Omental fat pad (tissue), 4 donors: Measurements from ENCODE around the gene C1orf35. TPM values are rescaled to one million over a fixed set of nuclear protein-coding genes. Genes with fewer than 3 reads are reported as not detected.

Source experiments
- ATAC-seq: fragments of 150-250 bp; one replicate; pipeline ENCODE4 v1.9.1; 2016; ENCODE audit warnings: mild to moderate bottlenecking, moderate library complexity; ENCODE audit not compliant: low FRiP score
- DNase-seq: peaks from one replicate; pipeline ENCODE4 v3.0.0-alpha.2; 2019; ENCODE audit warnings: low spot score
- total RNA-seq, 4 donors: library from RNA; depleted of rRNA; stranded (reverse); fragments of >200 nt; gene quantifications; one replicate each; pipeline ENCODE4 v1.1.0, GENCODE V29; 2016
- TF ChIP-seq, protein P1 (sequence below), 3 donors: fragments of 450-650 bp; IDR thresholded peaks; one replicate each; pipeline ENCODE4 v1.5.1; 2016 to 2017; ENCODE audit warnings: antibody characterized with exemption in 3 of 3, mild to moderate bottlenecking in 3 of 3, moderate library complexity in 2 of 3

C1orf35 gene
- total RNA-seq, 4 donors from 2014 or later: 5.1 to 17.2 (median 8.8) TPM

DNA sequence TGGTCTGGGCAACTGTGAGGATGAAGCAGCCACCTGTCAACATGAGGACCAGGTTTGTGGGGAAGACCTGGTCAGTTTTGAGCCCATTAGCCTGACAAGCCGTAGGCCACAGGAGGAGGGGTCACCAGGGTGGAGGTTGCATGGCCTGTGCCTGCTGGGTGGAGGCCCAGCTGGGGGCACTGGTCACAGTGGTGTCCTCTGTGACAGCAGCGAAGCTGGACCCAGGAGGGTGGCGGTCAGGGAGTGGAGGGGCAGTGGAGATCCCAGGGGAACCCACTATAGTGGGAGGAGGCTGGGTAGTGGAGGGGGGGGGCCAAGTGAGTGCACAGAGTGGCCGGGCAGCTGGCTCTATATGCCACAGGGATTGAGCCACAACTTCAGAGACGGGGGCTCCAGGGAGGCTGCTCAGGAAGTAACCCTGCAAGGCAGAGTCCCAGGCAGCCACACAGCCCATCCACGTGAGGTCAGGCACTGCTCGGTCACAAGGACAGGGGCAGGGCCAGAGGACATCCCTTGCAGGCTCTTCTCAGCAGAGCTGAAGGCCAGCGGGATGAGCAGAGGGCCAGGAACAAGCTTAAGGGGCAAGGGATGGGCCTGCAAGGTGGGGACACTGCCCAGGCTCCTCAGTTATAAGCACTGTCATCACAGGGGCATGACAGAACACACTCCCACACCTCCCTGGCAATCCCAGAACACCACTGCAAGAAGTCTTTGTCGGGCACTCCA, 2.3 kb upstream of the C1orf35 start:
- DNase-seq: no peak
- no peak for ATAC-seq
- TF ChIP-seq, protein P1, sequence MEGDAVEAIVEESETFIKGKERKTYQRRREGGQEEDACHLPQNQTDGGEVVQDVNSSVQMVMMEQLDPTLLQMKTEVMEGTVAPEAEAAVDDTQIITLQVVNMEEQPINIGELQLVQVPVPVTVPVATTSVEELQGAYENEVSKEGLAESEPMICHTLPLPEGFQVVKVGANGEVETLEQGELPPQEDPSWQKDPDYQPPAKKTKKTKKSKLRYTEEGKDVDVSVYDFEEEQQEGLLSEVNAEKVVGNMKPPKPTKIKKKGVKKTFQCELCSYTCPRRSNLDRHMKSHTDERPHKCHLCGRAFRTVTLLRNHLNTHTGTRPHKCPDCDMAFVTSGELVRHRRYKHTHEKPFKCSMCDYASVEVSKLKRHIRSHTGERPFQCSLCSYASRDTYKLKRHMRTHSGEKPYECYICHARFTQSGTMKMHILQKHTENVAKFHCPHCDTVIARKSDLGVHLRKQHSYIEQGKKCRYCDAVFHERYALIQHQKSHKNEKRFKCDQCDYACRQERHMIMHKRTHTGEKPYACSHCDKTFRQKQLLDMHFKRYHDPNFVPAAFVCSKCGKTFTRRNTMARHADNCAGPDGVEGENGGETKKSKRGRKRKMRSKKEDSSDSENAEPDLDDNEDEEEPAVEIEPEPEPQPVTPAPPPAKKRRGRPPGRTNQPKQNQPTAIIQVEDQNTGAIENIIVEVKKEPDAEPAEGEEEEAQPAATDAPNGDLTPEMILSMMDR (IDR thresholded peaks at IDR 0.05): no peak

DNA sequence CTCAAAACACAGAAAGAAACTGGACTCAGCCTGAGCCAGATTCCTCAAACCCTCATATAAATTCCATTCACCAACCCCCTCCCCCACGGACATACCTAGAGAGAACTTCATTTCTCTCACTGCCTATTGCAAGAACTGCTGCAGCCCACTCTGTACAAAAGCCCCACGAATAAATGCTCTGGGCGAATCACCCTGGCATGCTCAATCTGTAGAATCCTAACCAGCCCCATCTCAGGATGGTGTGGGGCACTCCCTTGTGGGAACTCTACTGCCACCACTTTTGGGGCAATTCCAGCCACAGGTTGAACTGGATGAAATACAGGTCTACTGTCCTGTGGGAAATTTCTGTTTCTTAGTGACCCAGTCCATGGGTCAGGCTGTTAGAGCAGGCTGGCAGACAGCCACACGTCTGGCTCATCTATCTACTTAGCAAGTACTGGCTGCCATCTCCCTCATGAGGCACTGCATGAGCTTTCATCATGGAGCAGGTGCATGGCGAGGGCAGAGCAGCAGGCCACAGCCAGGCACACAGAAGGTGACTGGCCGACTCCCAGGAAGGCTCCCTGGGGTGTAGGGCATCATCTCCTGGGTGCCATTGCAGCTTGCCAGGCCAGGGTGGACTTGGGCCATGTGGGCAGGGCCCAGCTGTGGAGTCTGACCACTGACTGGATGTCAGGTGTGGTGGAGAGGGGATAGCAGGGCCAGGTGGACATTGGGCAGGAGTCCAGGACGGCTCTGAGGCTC, 1.6 kb upstream of the C1orf35 start:
- TF ChIP-seq, protein P1 (IDR thresholded peaks at IDR 0.05): no peak
- ATAC-seq: no peak
- no peak for DNase-seq

DNA sequence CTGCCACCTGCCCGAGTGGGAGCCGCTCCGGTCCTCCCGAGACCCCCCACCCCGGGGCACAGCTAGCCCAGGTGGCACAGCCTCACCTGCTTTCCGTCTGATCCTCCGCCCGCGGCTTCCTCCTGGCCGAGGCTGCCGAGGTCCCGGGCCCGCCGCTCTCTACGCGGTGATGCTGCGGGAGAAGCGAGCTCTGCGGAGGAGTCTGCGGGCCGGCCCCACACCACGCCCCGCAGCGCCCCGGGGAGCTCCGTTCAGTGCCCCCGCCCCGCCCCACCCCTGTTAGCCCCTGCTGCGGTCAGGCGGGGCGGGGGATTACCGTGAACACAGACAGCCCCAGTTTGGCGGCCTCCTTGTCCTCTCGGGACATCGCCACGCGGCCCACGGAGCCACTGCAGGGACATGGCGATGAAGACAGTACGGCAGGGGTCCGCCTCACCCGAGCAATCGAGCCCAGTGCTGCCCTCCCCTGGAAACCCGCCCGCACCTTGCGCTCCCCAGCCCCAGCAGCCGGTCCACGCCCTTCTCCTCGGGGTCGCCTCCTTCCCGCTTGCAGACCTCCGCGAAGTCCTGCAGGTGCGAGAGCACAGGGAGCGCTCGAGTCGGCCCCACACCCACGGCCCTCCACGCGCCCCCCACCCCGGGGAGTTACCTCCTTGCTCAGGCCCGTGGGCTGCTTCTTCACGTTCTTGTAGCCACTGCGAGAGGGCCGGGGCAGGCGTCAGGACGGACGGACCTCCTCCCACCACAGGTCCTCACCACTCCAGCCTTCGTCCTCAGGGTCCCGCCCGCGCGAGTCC, 933 bp downstream of the C1orf35 start:
- ATAC-seq: peak; percentile 25
- TF ChIP-seq, protein P1 (IDR thresholded peaks at IDR 0.05): no peak
- DNase-seq: no peak

DNA sequence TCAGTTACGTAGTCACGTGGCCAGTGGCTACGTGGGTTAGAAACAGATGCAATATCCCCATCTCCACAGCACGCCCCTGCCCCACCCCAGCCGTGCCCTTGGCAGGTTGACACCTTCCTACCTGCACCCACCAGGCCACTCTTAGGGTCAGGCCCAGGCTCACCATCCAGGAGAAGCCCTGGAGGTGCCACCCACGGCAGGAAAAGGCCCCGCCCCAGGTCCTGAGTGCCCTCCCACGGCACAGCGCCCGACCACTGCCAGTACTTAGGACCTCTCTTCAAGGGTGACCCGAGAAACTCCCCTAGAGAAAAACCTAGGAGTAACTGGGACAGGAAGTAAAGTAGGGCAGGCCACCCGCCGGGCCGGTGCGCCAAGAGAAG, 1.5 kb downstream of the C1orf35 start:
- TF ChIP-seq, protein P1 (IDR thresholded peaks at IDR 0.05): no peak
- DNase-seq: no peak
- no peak for ATAC-seq

DNA sequence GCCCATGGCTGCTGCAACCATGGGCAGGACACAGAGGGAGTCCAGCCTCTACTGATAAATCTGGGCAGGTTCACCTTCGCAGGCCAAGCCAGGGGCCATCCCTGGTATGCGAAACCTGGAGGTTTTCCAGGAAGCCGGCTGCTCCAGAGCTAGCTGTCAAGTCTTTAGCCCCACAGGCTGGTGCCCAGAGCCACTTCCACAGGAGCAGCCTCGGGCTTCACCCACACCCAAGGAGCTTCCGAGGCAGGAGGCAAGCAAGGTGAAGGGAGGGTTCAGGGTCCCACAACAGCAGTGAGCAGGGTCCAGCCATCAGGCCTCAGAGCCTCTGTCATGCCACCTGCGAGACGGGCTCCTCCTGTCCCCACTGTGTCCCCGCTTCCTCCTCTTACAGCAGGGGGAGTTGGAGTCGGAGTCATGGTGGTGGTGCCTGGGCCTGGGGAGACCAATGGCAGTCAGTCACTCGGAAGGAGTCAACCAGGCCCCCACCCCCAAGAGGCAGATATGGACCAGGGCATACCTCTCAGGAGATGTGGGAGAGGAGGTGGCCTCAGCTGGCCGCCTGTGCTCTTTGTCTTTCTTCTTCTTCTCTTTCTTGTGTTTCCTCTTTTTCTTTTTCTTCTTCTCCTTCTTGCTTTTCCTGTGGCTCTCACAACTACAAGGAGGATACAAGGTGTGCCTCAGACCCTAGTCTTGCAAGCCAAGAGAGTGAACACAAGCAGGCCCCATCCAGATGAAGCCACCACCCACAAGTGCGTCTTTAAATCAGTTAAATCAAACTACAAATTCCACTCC, 2.1 kb downstream of the C1orf35 start:
- DNase-seq (no peak), ATAC-seq (no peak)
- TF ChIP-seq, protein P1 (IDR thresholded peaks at IDR 0.05): no peak

DNA sequence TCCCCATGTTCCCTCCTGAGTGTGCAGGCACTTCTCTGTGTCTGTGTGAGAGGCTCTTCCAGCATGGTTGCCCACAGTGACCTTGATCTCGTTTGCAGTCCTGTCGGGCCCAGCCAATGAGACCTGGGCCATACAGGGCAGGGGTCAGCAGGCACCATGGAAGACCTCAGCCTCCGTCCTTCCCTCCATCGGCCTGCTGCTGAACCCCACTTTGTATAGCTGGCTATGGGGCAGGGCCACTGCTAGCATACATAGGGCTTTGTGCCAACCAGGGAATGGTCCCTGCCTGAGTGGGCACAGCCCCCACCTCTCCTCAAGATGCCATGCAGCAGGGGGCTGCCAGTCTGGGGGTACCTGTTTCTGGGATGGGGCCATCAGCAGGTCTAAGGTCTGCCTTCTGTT, 3.8 kb downstream of the C1orf35 start:
- TF ChIP-seq, protein P1 (IDR thresholded peaks at IDR 0.05): no peak
- no peak for ATAC-seq
- peak; percentile 15 for DNase-seq
